Measurements from ENCODE around the gene BCL2. TPM values are rescaled to one million over a fixed set of nuclear protein-coding genes. Genes with fewer than 3 reads are reported as not detected.
"Not testable (repeated sequence)": the region's sequence is repeated elsewhere in the genome, so short reads cannot be mapped to it uniquely, and the experiment has no call there.

Gene BCL2
- 78.2 TPM for total RNA-seq

- no peaks in the 10 kb centered on the region for H3K9me3 ChIP-seq (ENCODE audit: low read depth, low read length)
- peaks cover 49% of the 10 kb centered on the region for H3K4me1 ChIP-seq (ENCODE audit: insufficient read depth, low read length)
Measured at GRCh38 chr18:63319383-63320122, at the start of gene BCL2. Gene BCL2 (minus strand): TSS chr18:63319769.

GRCh38 chr18:63368611-63369010, 49.0 kb upstream of the BCL2 start:
- no peak overlapping the region for H3K4me3 ChIP-seq (ENCODE audit: low read length)

More at GRCh38 chr18:63319383-63320122, at the start of gene BCL2:
- H3K4me3 ChIP-seq (ENCODE audit: low read length), result peak within 1 kb of the TSS; percentile 62
- no peaks in the 10 kb centered on the region for H3K27me3 ChIP-seq (ENCODE audit: insufficient read depth, low read length)

GRCh38 chr18:63367053-63367953, 47.7 kb upstream of the BCL2 start, which contains the start of gene KDSR:
Gene KDSR (minus strand): TSS chr18:63367206. CDS start chr18:63367118, 88 bp downstream.
- peaks cover 28% of the 10 kb centered on the region for H3K4me1 ChIP-seq (ENCODE audit: insufficient read depth, low read length)
- H3K27me3 ChIP-seq (ENCODE audit: insufficient read depth, low read length), result no peaks in the 10 kb centered on the region
- peak within 1 kb of the TSS; percentile 72 for H3K4me3 ChIP-seq (ENCODE audit: low read length)
- H3K9me3 ChIP-seq (ENCODE audit: low read depth, low read length), result no peaks in the 10 kb centered on the region

More at GRCh38 chr18:63368611-63369010, 49.0 kb upstream of the BCL2 start:
- H3K4me1 ChIP-seq (ENCODE audit: insufficient read depth, low read length), result peaks cover 28% of the 10 kb centered on the region
- H3K27me3 ChIP-seq (ENCODE audit: insufficient read depth, low read length), result no peaks in the 10 kb centered on the region
- no peaks in the 10 kb centered on the region for H3K9me3 ChIP-seq (ENCODE audit: low read depth, low read length)

DNA sequence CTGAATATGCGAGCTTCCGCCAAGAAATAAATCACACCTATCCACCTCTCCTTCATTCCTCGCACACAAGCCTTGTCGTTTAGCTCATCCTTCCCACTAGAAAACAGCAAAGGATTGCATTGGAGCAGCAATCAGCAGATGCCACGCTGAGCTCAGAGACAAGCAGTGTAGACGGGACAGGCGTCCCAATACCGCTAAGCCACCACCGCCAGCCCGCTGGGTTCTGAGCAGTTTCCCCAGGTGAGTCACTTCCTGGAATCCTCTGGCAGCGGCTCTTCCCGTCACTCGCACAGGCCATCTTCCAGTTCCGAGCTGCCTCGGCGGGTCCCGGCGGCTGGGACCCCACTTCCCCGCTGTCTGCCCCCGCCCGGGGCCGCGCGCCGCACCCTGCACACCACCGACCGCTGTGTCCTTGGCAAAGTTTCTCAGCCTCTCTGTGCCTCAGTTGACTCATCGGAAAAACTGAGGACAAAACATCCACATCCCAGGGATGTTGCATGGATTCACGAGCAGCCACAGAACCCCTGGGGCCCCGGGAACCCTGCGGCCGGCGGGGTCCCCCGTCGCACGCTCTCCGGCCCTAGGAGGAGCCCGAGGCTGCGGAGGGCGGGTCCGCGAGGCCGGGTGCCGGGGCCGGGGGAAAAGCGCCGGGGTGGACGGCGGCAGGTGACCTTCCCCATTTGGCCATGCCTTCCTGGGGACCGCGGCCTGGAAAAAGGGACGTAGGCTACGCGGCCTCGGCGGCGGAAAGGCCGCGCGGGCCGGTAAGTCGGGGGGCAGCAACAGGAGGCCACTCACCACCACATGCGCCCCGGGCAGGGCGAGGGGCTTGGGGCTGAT, 46.9 kb upstream of the BCL2 start:
- Histone ChIP-seq H3K27me3 (ENCODE audit: insufficient read depth, low read length) (no peaks in the 10 kb centered on the region), H3K9me3 (ENCODE audit: low read depth, low read length) (no peaks in the 10 kb centered on the region), H3K4me1 (ENCODE audit: insufficient read depth, low read length) (peaks cover 28% of the 10 kb centered on the region), H3K4me3 (ENCODE audit: low read length) (peak overlapping the region; percentile 72)

- no peaks in the 10 kb centered on the region for H3K9me3 ChIP-seq (ENCODE audit: low read depth, low read length)
- no peaks in the 10 kb centered on the region for H3K27me3 ChIP-seq (ENCODE audit: insufficient read depth, low read length)
- peak overlapping the region; percentile 72 for H3K4me3 ChIP-seq (ENCODE audit: low read length)
- H3K4me1 ChIP-seq (ENCODE audit: insufficient read depth, low read length), result peaks cover 28% of the 10 kb centered on the region
Measured at GRCh38 chr18:63365876-63366212, 46.3 kb upstream of the BCL2 start.

GRCh38 chr18:63363951-63364350, 44.4 kb upstream of the BCL2 start:
- no peak overlapping the region for H3K4me3 ChIP-seq (ENCODE audit: low read length)
- peaks cover 28% of the 10 kb centered on the region for H3K4me1 ChIP-seq (ENCODE audit: insufficient read depth, low read length)
- H3K9me3 ChIP-seq (ENCODE audit: low read depth, low read length), result no peaks in the 10 kb centered on the region
- H3K27me3 ChIP-seq (ENCODE audit: insufficient read depth, low read length), result no peaks in the 10 kb centered on the region

GRCh38 chr18:63363420-63363819, 43.9 kb upstream of the BCL2 start:
- H3K27me3 ChIP-seq (ENCODE audit: insufficient read depth, low read length); H3K4me3 ChIP-seq (ENCODE audit: low read length); H3K9me3 ChIP-seq (ENCODE audit: low read depth, low read length): not testable (repeated sequence)
- peaks cover 28% of the 10 kb centered on the region for H3K4me1 ChIP-seq (ENCODE audit: insufficient read depth, low read length)

- H3K9me3 ChIP-seq (ENCODE audit: low read depth, low read length), result no peaks in the 10 kb centered on the region
- H3K4me1 ChIP-seq (ENCODE audit: insufficient read depth, low read length), result no peaks in the 10 kb centered on the region
- H3K4me3 ChIP-seq (ENCODE audit: low read length), result no peak overlapping the region
- H3K27me3 ChIP-seq (ENCODE audit: insufficient read depth, low read length), result no peaks in the 10 kb centered on the region
Measured at GRCh38 chr18:63356272-63356896, 36.8 kb upstream of the BCL2 start.

DNA sequence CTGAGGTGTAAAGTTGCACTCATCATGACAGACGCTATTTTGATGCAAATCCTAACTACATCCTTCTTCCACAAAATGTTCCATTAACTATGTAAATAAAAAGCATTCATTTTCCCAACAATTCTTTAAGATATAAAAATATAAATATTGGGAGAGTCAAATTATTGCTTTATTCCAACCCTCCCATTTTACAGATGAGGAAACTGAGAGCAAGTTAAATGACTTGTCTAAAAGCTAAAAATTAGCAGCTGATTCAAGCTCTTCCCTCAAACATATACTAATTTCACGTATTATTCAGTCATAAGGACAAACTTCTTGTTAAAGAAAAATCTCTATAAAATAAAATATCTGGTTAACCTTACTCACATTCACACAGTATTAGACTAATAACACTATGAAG, 30.7 kb upstream of the BCL2 start:
- no peaks in the 10 kb centered on the region for H3K4me1 ChIP-seq (ENCODE audit: insufficient read depth, low read length)
- H3K4me3 ChIP-seq (ENCODE audit: low read length), result no peak overlapping the region
- no peaks in the 10 kb centered on the region for H3K27me3 ChIP-seq (ENCODE audit: insufficient read depth, low read length)
- no peaks in the 10 kb centered on the region for H3K9me3 ChIP-seq (ENCODE audit: low read depth, low read length)

GRCh38 chr18:63348508-63349136, 29.1 kb upstream of the BCL2 start:
- Histone ChIP-seq H3K4me1 (ENCODE audit: insufficient read depth, low read length) (no peaks in the 10 kb centered on the region), H3K4me3 (ENCODE audit: low read length) (no peak overlapping the region), H3K27me3 (ENCODE audit: insufficient read depth, low read length) (no peaks in the 10 kb centered on the region), H3K9me3 (ENCODE audit: low read depth, low read length) (no peaks in the 10 kb centered on the region)

GRCh38 chr18:63346480-63347183, 27.1 kb upstream of the BCL2 start:
- no peak overlapping the region for H3K4me3 ChIP-seq (ENCODE audit: low read length)
- H3K4me1 ChIP-seq (ENCODE audit: insufficient read depth, low read length), result no peaks in the 10 kb centered on the region
- H3K9me3 ChIP-seq (ENCODE audit: low read depth, low read length), result no peaks in the 10 kb centered on the region
- H3K27me3 ChIP-seq (ENCODE audit: insufficient read depth, low read length), result no peaks in the 10 kb centered on the region

GRCh38 chr18:63346031-63346430, 26.5 kb upstream of the BCL2 start:
- Histone ChIP-seq H3K4me1 (ENCODE audit: insufficient read depth, low read length) (no peaks in the 10 kb centered on the region), H3K4me3 (ENCODE audit: low read length) (no peak overlapping the region), H3K27me3 (ENCODE audit: insufficient read depth, low read length) (no peaks in the 10 kb centered on the region), H3K9me3 (ENCODE audit: low read depth, low read length) (no peaks in the 10 kb centered on the region)

GRCh38 chr18:63344918-63345317, 25.3 kb upstream of the BCL2 start:
- H3K4me1 ChIP-seq (ENCODE audit: insufficient read depth, low read length), result no peaks in the 10 kb centered on the region
- H3K9me3 ChIP-seq (ENCODE audit: low read depth, low read length), result no peaks in the 10 kb centered on the region
- H3K27me3 ChIP-seq (ENCODE audit: insufficient read depth, low read length), result no peaks in the 10 kb centered on the region
- no peak overlapping the region for H3K4me3 ChIP-seq (ENCODE audit: low read length)
